SKM-1 (cell line): Measurements from ENCODE around the gene FTHL17.

Experiments
- DNase-seq: peaks from one replicate; lab custom pipeline; 2025; ENCODE audit not compliant: unreplicated experiment; lab: John Stamatoyannopoulos, UW

FTHL17 gene

DNA sequence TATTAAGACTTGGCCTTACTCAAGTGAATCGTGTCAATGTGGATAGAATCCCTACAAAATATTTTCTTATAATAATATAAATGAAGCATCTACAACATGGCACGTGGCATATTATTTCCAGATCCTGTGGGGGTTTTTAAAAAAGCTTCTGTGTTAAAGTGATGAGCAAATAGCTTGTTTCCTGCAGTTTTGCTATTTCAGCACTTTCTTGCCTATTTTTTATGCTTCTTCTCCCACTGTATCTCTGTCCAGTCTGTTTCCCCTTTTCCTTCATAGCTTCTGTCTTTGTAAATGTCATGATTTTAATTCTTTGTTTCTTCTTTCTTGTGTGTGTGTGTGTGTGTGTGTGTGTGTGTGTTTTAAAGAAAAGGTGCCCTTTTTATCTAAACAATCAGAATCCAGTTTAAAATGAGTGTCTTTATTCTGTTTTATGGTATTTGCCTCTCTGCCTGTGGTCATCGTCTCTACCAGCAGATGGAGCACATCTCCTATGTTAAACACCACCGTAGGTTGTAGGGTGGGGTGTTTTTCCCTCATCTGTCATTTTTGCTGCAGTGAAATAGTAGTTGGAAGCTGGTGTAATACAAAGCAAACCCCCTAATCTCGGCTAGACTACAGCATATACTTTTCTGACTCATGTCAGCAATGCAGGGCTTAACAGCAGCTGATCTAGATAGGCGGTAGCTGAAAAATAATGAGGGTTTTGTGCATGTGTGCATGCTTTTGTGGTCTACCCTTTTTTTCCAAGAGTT is 33.1 kb downstream of the FTHL17 start:
- peak; percentile 1 for DNase-seq

DNA sequence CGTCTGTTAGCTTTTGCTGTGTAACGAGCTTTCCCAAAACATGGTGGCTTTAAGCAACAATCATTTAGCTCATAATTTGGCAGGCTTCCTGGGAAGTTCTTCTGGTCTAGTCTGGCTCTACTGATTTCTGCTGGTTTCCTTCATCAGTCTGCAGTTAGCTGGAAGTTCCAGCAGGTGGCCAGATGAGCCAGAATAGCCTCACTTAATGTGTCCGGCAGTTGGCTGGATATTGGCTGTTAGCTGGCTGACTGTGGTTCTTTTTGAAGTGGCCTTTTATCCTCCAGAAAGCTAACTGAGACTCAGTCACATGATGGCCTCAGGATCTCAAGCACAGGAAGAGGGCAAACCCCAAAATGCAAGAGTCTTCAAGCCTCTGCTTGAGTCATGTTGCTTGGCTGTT is 34.9 kb downstream of the FTHL17 start:
- DNase-seq, result peak; percentile 1

DNA sequence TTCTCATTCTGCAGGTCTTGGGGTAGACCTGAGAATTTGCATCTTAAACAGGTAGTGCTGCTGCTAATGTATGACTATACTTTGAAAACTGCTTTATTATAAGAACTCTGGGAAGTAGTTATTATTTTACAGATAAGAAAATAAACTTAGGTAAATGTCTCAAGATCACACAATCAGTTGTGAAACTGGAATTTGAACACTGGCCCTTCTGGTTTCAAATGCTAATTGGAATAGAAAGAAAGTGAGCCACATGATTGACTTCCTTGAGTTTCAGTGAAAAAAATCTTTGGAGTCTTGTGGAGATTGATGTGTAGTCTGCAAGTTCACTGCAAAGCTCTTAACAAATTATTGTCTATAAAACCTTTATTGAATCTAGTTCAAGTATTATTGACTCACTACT is 44.5 kb downstream of the FTHL17 start:
- DNase-seq, result no peak

DNA sequence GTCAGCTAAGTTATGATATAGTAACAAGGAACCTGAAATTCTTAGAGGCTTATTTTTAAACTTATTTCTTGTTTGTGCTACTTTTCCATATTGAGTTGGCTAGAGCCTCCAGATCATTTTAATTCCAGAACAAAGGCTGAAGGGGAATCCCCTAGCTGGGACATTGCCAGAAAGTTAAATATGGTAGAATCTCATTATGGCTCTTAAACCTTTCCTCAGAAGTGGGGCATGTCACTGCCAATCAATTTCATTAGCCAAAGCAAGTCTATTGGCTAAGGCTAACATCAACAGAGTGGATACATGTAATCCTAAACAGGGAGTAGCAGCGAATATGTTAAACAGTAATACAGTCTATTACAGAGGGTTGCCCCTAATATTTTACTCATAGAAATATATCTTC is 47.0 kb downstream of the FTHL17 start:
- no peak for DNase-seq

DNA sequence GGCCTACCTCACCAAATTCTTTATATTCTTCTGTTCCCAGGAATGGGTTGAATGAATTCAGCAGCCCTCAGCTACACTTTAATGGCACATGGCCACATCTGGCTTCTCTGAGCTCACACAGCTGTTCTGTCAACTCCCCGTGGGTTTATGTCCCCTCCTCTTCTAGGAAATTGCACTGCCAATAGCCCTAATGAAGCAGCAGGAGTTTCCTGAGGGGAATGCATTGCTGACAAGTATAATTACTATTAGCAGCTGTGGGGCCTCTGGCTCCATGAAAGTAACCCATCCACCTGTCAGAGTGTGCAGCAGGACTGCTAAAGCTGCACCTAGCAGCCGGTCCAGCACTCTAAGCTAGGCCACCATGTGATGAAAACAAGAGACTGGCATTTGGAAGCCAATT is 50.3 kb downstream of the FTHL17 start:
- DNase-seq, result no peak
